Activated T-helper 2 cell treated with anti-CD3 and anti-CD28 coated beads, Interferon-gamma antibody, Interleukin-2, Interleukin-4, amounts not matched to agents 10 μg/mL and 5 μg/mL and 100 μg/mL, durations not matched to agents 14 hours and 24 hours and 36 hours (primary cell): ENCODE results near the gene SCP2. TPM values are rescaled to one million over a fixed set of nuclear protein-coding genes. Genes with fewer than 3 reads are reported as not detected.

Experiments used
- DNase-seq: peaks from one replicate; pipeline ENCODE4 v3.0.0; 2021; ENCODE audit warnings: low spot score
- H3K27ac Mint-ChIP-seq: one replicate; pipeline ENCODE4 v1.8.0; 2021; ENCODE audit warnings: mixed read lengths
- H3K27me3 Mint-ChIP-seq: one replicate; pipeline ENCODE4 v1.8.0; 2021; ENCODE audit warnings: low read depth, mixed read lengths
- H3K36me3 Mint-ChIP-seq: one replicate; pipeline ENCODE4 v1.8.0; 2021; ENCODE audit warnings: low read depth, mixed read lengths
- H3K4me1 Mint-ChIP-seq: one replicate; pipeline ENCODE4 v1.8.0; 2021; ENCODE audit warnings: low read depth, mixed read lengths
- H3K4me3 Mint-ChIP-seq: one replicate; pipeline ENCODE4 v1.8.0; 2021; ENCODE audit warnings: low read depth, mild to moderate bottlenecking, moderate library complexity, mixed read lengths
- H3K9me3 Mint-ChIP-seq: one replicate; pipeline ENCODE4 v1.8.0; 2021; ENCODE audit warnings: mixed read lengths
- intact Hi-C: fragments of 100-400 bp; cut with micrococcal nuclease; formaldehyde crosslinking; loops from one replicate; pipeline ENCODE4 v1.15.1; 2023
- total RNA-seq: library from RNA; stranded (reverse); gene quantifications from 2 replicates; pipeline ENCODE4 v1.2.3, GENCODE V29; 2022

SCP2 gene
- total RNA-seq, 1 donor from 2014 or later: 66.1 TPM

GRCh38 chr1:53069663-53070327 lies 142.7 kb downstream of the SCP2 start:
- DNase-seq: no peak
- H3K27ac Mint-ChIP-seq: no peak overlapping the region
- H3K27me3 Mint-ChIP-seq: peaks cover 4% of the 10 kb centered on the region
- no peaks in the 10 kb centered on the region for H3K9me3 Mint-ChIP-seq
- H3K36me3 Mint-ChIP-seq: no peaks in the 10 kb centered on the region
- H3K4me3 Mint-ChIP-seq: no peak overlapping the region
- intact Hi-C loops: no loop called here
- no peaks in the 10 kb centered on the region for H3K4me1 Mint-ChIP-seq

DNA sequence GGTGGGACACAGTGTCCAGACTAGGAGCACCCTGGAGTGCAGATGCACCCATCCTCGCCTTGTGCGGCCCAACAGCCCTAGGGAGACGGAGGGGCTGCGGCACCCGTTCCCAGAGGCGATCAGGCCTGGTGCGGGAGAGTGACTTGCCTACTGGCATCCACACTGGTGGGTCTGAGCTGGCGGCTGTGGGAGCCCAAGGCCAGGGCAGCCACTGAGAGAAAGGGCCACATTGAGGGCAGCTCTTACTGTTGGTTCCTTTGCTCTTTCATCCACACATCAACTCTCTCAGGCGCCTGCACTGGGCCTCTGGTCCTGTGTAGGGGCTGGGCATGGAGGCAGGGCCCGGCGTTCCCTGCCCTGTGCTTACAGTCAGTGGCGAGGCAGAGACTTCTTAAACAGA lies 143.5 kb downstream of the SCP2 start:
- Mint-ChIP-seq H3K27me3 (peaks cover 1% of the 10 kb centered on the region), H3K9me3 (no peaks in the 10 kb centered on the region), H3K36me3 (no peaks in the 10 kb centered on the region), H3K4me1 (no peaks in the 10 kb centered on the region), H3K4me3 (no peak overlapping the region), H3K27ac (no peak overlapping the region)
- intact Hi-C loops: no loop called here
- no peak for DNase-seq

- intact Hi-C loops: no loop called here
- no peak for DNase-seq
- no peaks in the 10 kb centered on the region for H3K9me3 Mint-ChIP-seq
- no peaks in the 10 kb centered on the region for H3K4me1 Mint-ChIP-seq
- no peaks in the 10 kb centered on the region for H3K36me3 Mint-ChIP-seq
- H3K27ac Mint-ChIP-seq: no peak overlapping the region
- H3K4me3 Mint-ChIP-seq: no peak overlapping the region
- no peaks in the 10 kb centered on the region for H3K27me3 Mint-ChIP-seq
Observed at GRCh38 chr1:53071167-53071865, 144.2 kb downstream of the SCP2 start.

DNA sequence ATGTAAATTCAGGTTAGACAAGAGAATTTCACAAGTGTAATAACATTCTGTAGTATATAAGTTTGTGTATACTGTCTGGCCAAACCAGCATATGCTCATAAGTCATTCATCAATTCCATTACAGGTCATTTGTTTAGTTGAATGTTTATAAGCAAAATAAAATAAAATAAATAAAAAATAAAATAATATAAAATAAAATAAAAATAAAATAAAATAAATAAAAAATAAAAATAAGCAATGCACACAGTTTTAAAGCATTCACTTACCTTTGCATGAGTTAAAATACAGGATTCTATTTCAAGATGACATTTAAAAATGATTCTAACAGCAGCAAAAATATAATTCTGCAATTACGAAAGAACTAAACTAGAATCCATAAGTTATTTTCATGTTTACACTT lies 144.8 kb downstream of the SCP2 start:
- no peaks in the 10 kb centered on the region for H3K4me1 Mint-ChIP-seq
- no peaks in the 10 kb centered on the region for H3K27me3 Mint-ChIP-seq
- no peak for DNase-seq
- intact Hi-C loops: no loop called here
- no peak overlapping the region for H3K4me3 Mint-ChIP-seq
- H3K9me3 Mint-ChIP-seq: no peaks in the 10 kb centered on the region
- no peak overlapping the region for H3K27ac Mint-ChIP-seq
- no peaks in the 10 kb centered on the region for H3K36me3 Mint-ChIP-seq

DNA sequence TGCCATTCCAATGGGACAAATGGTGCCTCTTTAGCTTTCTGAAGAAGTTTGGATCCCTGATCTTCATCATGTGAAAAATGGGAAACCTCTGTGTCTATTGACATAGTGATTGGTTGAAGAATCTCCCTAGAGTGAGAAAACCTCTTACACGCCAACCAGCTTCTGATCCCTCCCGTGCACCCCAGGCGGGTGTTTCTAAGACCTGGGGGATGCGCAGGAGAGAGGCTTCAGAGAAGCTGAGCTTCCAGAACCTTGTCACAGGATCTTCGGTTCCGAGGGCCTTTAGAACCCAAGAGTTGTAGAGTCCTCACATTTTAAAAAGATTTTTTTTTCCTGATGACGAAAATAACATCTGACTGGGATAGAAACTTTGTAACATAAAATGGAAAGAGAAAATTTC lies 146.2 kb downstream of the SCP2 start:
- Mint-ChIP-seq H3K27ac (no peak overlapping the region), H3K4me3 (no peak overlapping the region), H3K4me1 (no peaks in the 10 kb centered on the region), H3K36me3 (no peaks in the 10 kb centered on the region), H3K27me3 (no peaks in the 10 kb centered on the region), H3K9me3 (no peaks in the 10 kb centered on the region)
- no peak for DNase-seq
- intact Hi-C loops: no loop called here

- Mint-ChIP-seq H3K9me3 (no peaks in the 10 kb centered on the region), H3K4me3 (no peak overlapping the region), H3K4me1 (no peaks in the 10 kb centered on the region), H3K36me3 (no peaks in the 10 kb centered on the region), H3K27me3 (no peaks in the 10 kb centered on the region), H3K27ac (no peak overlapping the region)
- intact Hi-C loops: no loop called here
- DNase-seq: no peak
Observed at GRCh38 chr1:53073868-53074311, 146.8 kb downstream of the SCP2 start.

GRCh38 chr1:53074313-53075154 lies 147.5 kb downstream of the SCP2 start:
- intact Hi-C loops: no loop called here
- no peaks in the 10 kb centered on the region for H3K9me3 Mint-ChIP-seq
- H3K27me3 Mint-ChIP-seq: no peaks in the 10 kb centered on the region
- no peaks in the 10 kb centered on the region for H3K36me3 Mint-ChIP-seq
- no peaks in the 10 kb centered on the region for H3K4me1 Mint-ChIP-seq
- no peak overlapping the region for H3K4me3 Mint-ChIP-seq
- no peak for DNase-seq
- no peak overlapping the region for H3K27ac Mint-ChIP-seq

GRCh38 chr1:53075206-53075605 lies 148.1 kb downstream of the SCP2 start:
- intact Hi-C loops: no loop called here
- Mint-ChIP-seq H3K4me3 (no peak overlapping the region), H3K27me3 (no peaks in the 10 kb centered on the region), H3K27ac (no peak overlapping the region), H3K9me3 (no peaks in the 10 kb centered on the region), H3K36me3 (no peaks in the 10 kb centered on the region), H3K4me1 (no peaks in the 10 kb centered on the region)
- DNase-seq: no peak

- DNase-seq: no peak
- H3K4me3 Mint-ChIP-seq: no peak overlapping the region
- no peak overlapping the region for H3K27ac Mint-ChIP-seq
- intact Hi-C loops: no loop called here
- H3K9me3 Mint-ChIP-seq: no peaks in the 10 kb centered on the region
- no peaks in the 10 kb centered on the region for H3K4me1 Mint-ChIP-seq
- no peaks in the 10 kb centered on the region for H3K36me3 Mint-ChIP-seq
- H3K27me3 Mint-ChIP-seq: no peaks in the 10 kb centered on the region
Observed at GRCh38 chr1:53075761-53076163, 148.7 kb downstream of the SCP2 start.

DNA sequence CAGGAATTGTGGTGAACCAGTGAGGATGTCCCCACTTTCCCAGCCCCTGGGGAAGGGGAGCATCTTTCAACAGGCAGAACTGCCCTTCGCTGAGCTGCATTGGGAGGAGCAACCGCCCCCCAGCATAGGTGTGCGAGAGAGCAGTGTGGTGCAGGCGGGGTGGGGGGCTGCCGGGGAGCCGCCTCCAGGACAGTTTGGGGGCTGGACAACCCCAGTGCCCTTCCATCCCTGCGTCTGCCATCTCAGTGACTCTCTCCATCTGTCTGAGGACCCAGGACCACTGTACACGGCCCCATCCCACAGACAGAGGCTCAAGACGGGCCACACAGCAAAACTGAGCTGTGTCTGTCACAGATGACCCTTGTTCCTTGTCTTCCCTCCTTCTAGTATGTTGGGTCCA lies 149.1 kb downstream of the SCP2 start:
- Mint-ChIP-seq H3K36me3 (no peaks in the 10 kb centered on the region), H3K27ac (no peak overlapping the region), H3K4me3 (no peak overlapping the region), H3K4me1 (no peaks in the 10 kb centered on the region), H3K9me3 (no peaks in the 10 kb centered on the region), H3K27me3 (no peaks in the 10 kb centered on the region)
- no peak for DNase-seq
- intact Hi-C loops: no loop called here

- intact Hi-C loops: no loop called here
- Mint-ChIP-seq H3K36me3 (no peaks in the 10 kb centered on the region), H3K4me1 (no peaks in the 10 kb centered on the region), H3K27me3 (no peaks in the 10 kb centered on the region), H3K27ac (no peak overlapping the region), H3K9me3 (no peaks in the 10 kb centered on the region), H3K4me3 (no peak overlapping the region)
- DNase-seq: no peak
Observed at GRCh38 chr1:53076721-53077598, 149.9 kb downstream of the SCP2 start.

GRCh38 chr1:53077599-53077965 lies 150.5 kb downstream of the SCP2 start:
- no peaks in the 10 kb centered on the region for H3K27me3 Mint-ChIP-seq
- no peak overlapping the region for H3K4me3 Mint-ChIP-seq
- no peaks in the 10 kb centered on the region for H3K36me3 Mint-ChIP-seq
- H3K4me1 Mint-ChIP-seq: no peaks in the 10 kb centered on the region
- H3K9me3 Mint-ChIP-seq: no peaks in the 10 kb centered on the region
- DNase-seq: no peak
- H3K27ac Mint-ChIP-seq: no peak overlapping the region
- intact Hi-C loops: no loop called here
